ENCODE data around the gene AGK.

The AGK gene

GRCh38 chr7:141558544-141559183 lies 7.5 kb downstream of the AGK start:
- TF ChIP-seq CTCF (IDR thresholded peaks at IDR 0.05; ENCODE audit: insufficient read depth, low read length, poor library complexity, severe bottlenecking) (no peak), EZH2phosphoT487 (conservative IDR thresholded peaks at IDR 0.05; ENCODE audit: low read length) (no peak)
- H3K9me2 ChIP-seq (replicated peaks; ENCODE audit: insufficient read depth, low read length): no peaks in the 10 kb centered on the region
- H3K79me2 ChIP-seq (ENCODE audit: insufficient read depth, low read length): no peaks in the 10 kb centered on the region
- no peak overlapping the region for H3K9ac ChIP-seq (ENCODE audit: low read length)
- H3K27ac ChIP-seq (ENCODE audit: low read depth, low read length): no peak overlapping the region
- H4K20me1 ChIP-seq (ENCODE audit: low read depth, low read length): no peaks in the 10 kb centered on the region
- peaks cover 7% of the 10 kb centered on the region; the same call in 1 of the 2 replicates for H3K9me3 ChIP-seq (ENCODE audit: insufficient read depth, low read length)
- H3K4me3 ChIP-seq (ENCODE audit: insufficient read depth, low read length, poor library complexity, severe bottlenecking): no peak overlapping the region
- no peaks in the 10 kb centered on the region for H3K27me3 ChIP-seq (ENCODE audit: low read length)
- H3F3A ChIP-seq (ENCODE audit: insufficient read depth): no peaks in the 10 kb centered on the region
- H3K4me2 ChIP-seq (ENCODE audit: low read depth, low read length, poor library complexity, severe bottlenecking): no peak overlapping the region
- H2AFZ ChIP-seq (ENCODE audit: low read depth, low read length, severe bottlenecking): no peak overlapping the region
- H3K36me3 ChIP-seq (ENCODE audit: low read length): peaks cover 9% of the 10 kb centered on the region; the same call in 1 of the 2 replicates

GRCh38 chr7:141559961-141560360 lies 8.8 kb downstream of the AGK start:
- Histone ChIP-seq H2AFZ (ENCODE audit: low read depth, low read length, severe bottlenecking) (no peak overlapping the region), H3K27ac (ENCODE audit: low read depth, low read length) (no peak overlapping the region), H3K27me3 (ENCODE audit: low read length) (no peaks in the 10 kb centered on the region), H3K79me2 (ENCODE audit: insufficient read depth, low read length) (no peaks in the 10 kb centered on the region), H3K4me2 (ENCODE audit: low read depth, low read length, poor library complexity, severe bottlenecking) (no peak overlapping the region), H4K20me1 (ENCODE audit: low read depth, low read length) (no peaks in the 10 kb centered on the region), H3K9ac (ENCODE audit: low read length) (no peak overlapping the region), H3K36me3 (ENCODE audit: low read length) (peaks cover 9% of the 10 kb centered on the region; the same call in 1 of the 2 replicates), H3K9me2 (replicated peaks; ENCODE audit: insufficient read depth, low read length) (no peaks in the 10 kb centered on the region), H3K9me3 (ENCODE audit: insufficient read depth, low read length) (peaks cover 7% of the 10 kb centered on the region; the same call in 1 of the 2 replicates), H3F3A (ENCODE audit: insufficient read depth) (no peaks in the 10 kb centered on the region), H3K4me3 (ENCODE audit: insufficient read depth, low read length, poor library complexity, severe bottlenecking) (no peak overlapping the region)
- no peak for TF ChIP-seq CTCF (IDR thresholded peaks at IDR 0.05; ENCODE audit: insufficient read depth, low read length, poor library complexity, severe bottlenecking)
- no peak for TF ChIP-seq EZH2phosphoT487 (conservative IDR thresholded peaks at IDR 0.05; ENCODE audit: low read length)

- H3F3A ChIP-seq (ENCODE audit: insufficient read depth): no peaks in the 10 kb centered on the region
- peaks cover 9% of the 10 kb centered on the region; the same call in 1 of the 2 replicates for H3K36me3 ChIP-seq (ENCODE audit: low read length)
Observed at GRCh38 chr7:141562036-141562435, 10.8 kb downstream of the AGK start.

More at GRCh38 chr7:141562036-141562435, 10.8 kb downstream of the AGK start:
- no peak overlapping the region for H2AFZ ChIP-seq (ENCODE audit: low read depth, low read length, severe bottlenecking)
- no peaks in the 10 kb centered on the region for H3K79me2 ChIP-seq (ENCODE audit: insufficient read depth, low read length)
- H3K4me2 ChIP-seq (ENCODE audit: low read depth, low read length, poor library complexity, severe bottlenecking): no peak overlapping the region
- no peaks in the 10 kb centered on the region for H3K27me3 ChIP-seq (ENCODE audit: low read length)
- no peak overlapping the region for H3K9ac ChIP-seq (ENCODE audit: low read length)
- H3K27ac ChIP-seq (ENCODE audit: low read depth, low read length): no peak overlapping the region
- H3K4me3 ChIP-seq (ENCODE audit: insufficient read depth, low read length, poor library complexity, severe bottlenecking): no peak overlapping the region
- H3K9me3 ChIP-seq (ENCODE audit: insufficient read depth, low read length): peaks cover 7% of the 10 kb centered on the region; the same call in 1 of the 2 replicates
- TF ChIP-seq EZH2phosphoT487 (conservative IDR thresholded peaks at IDR 0.05; ENCODE audit: low read length) (no peak), CTCF (IDR thresholded peaks at IDR 0.05; ENCODE audit: insufficient read depth, low read length, poor library complexity, severe bottlenecking) (no peak)
- no peaks in the 10 kb centered on the region for H4K20me1 ChIP-seq (ENCODE audit: low read depth, low read length)
- no peaks in the 10 kb centered on the region for H3K9me2 ChIP-seq (replicated peaks; ENCODE audit: insufficient read depth, low read length)

Data from SU-DHL-6 (cell line).